Measurements from ENCODE around the gene GKN2.
"Not testable (repeated sequence)": the region's sequence is repeated elsewhere in the genome, so short reads cannot be mapped to it uniquely, and the experiment has no call there.

Gene GKN2

DNA sequence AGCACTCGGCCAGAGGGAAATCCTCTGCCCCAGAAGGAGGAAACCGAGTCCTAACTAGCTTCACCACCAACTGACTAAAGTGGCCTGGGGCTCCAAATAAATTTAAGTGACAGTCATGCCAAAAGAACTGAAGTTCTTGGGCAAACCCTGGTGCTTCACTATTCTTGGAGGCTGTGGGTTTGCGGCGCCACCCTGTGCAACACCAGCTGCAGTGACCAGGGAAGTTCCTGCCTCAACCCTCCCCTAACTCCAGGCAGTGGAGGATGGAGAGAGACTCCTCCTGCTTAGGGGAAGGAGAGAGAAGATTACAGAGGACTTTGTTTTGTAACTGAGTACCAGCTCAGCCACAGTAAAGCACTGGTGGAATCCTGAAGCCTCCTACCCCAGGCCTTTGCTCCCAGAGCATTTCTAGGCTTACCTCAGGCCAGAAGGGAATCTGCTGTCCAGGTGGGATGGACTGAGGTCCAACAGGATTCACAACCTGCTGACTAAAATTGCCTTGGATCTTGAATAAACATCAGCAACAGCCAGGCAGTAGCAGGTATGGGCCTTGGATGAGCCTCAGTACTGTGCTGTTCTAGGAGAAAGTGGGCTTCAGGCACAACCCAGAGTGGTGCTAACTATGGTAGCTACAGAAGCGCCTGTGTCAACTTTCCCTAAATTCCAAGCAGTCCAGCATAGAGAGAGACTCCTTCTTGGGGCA is 52.0 kb downstream of the GKN2 start:
- CTCF ChIA-PET = interaction anchor here (0.5 to 3.7 kb wide), 11 partner anchors 14 to 700 kb away, joined by 3 to 21 read pairs (median 3); no protein-coding TSS in a partner anchor
- no peak overlapping the region for H3K27ac ChIP-seq (ENCODE audit: extremely low read depth, low read depth, low read length)
- TF ChIP-seq HOXD13 (CRISPR knock-in tag; IDR thresholded peaks at IDR 0.05; ENCODE audit: borderline replicate concordance) (no peak), WT1 (tag by site-specific recombination; IDR thresholded peaks at IDR 0.05) (no peak), GLI2 (tag by site-specific recombination; IDR thresholded peaks at IDR 0.05; ENCODE audit: borderline replicate concordance, low read depth) (no peak), ZNF501 (tag by site-specific recombination; IDR thresholded peaks at IDR 0.05) (no peak), ZNF792 (tag by site-specific recombination; IDR thresholded peaks at IDR 0.05) (no peak), ZNF335 (tag by site-specific recombination; conservative IDR thresholded peaks at IDR 0.05) (no peak), ZSCAN16 (tag by site-specific recombination; IDR thresholded peaks at IDR 0.05) (no peak), KLF8 (tag by site-specific recombination; IDR thresholded peaks at IDR 0.05) (no peak), ZSCAN30 (tag by site-specific recombination; IDR thresholded peaks at IDR 0.05) (no peak), ZNF830 (tag by site-specific recombination; IDR thresholded peaks at IDR 0.05; ENCODE audit: low read depth) (no peak), OVOL3 (tag by site-specific recombination; IDR thresholded peaks at IDR 0.05) (no peak), ZNF138 (tag by site-specific recombination; IDR thresholded peaks at IDR 0.05; ENCODE audit: borderline replicate concordance) (no peak), ZNF324 (tag by site-specific recombination; IDR thresholded peaks at IDR 0.05) (no peak), BCL11A (tag by site-specific recombination; IDR thresholded peaks at IDR 0.05; ENCODE audit: low read depth) (no peak)
- TF ChIP-seq, protein P1, sequence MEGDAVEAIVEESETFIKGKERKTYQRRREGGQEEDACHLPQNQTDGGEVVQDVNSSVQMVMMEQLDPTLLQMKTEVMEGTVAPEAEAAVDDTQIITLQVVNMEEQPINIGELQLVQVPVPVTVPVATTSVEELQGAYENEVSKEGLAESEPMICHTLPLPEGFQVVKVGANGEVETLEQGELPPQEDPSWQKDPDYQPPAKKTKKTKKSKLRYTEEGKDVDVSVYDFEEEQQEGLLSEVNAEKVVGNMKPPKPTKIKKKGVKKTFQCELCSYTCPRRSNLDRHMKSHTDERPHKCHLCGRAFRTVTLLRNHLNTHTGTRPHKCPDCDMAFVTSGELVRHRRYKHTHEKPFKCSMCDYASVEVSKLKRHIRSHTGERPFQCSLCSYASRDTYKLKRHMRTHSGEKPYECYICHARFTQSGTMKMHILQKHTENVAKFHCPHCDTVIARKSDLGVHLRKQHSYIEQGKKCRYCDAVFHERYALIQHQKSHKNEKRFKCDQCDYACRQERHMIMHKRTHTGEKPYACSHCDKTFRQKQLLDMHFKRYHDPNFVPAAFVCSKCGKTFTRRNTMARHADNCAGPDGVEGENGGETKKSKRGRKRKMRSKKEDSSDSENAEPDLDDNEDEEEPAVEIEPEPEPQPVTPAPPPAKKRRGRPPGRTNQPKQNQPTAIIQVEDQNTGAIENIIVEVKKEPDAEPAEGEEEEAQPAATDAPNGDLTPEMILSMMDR (tag by site-specific recombination; IDR thresholded peaks at IDR 0.05) = no peak
- TF ChIP-seq, protein P2, sequence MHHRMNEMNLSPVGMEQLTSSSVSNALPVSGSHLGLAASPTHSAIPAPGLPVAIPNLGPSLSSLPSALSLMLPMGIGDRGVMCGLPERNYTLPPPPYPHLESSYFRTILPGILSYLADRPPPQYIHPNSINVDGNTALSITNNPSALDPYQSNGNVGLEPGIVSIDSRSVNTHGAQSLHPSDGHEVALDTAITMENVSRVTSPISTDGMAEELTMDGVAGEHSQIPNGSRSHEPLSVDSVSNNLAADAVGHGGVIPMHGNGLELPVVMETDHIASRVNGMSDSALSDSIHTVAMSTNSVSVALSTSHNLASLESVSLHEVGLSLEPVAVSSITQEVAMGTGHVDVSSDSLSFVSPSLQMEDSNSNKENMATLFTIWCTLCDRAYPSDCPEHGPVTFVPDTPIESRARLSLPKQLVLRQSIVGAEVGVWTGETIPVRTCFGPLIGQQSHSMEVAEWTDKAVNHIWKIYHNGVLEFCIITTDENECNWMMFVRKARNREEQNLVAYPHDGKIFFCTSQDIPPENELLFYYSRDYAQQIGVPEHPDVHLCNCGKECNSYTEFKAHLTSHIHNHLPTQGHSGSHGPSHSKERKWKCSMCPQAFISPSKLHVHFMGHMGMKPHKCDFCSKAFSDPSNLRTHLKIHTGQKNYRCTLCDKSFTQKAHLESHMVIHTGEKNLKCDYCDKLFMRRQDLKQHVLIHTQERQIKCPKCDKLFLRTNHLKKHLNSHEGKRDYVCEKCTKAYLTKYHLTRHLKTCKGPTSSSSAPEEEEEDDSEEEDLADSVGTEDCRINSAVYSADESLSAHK (tag by site-specific recombination; IDR thresholded peaks at IDR 0.05) = no peak
- no peaks in the 10 kb centered on the region for H3K9me3 ChIP-seq (ENCODE audit: control insufficient read depth, insufficient read depth, low read depth, low read length)
- POLR2A ChIA-PET = no interaction called here
- H3K4me1 ChIP-seq (ENCODE audit: control insufficient read depth, insufficient read depth, low read length) = no peaks in the 10 kb centered on the region
- no peak overlapping the region for H3K4me3 ChIP-seq (ENCODE audit: low read depth, low read length)
- no peaks in the 10 kb centered on the region for H3K36me3 ChIP-seq (ENCODE audit: control insufficient read depth in 2 of 2, insufficient read depth in 1 of 2, low read length in 2 of 2)

DNA sequence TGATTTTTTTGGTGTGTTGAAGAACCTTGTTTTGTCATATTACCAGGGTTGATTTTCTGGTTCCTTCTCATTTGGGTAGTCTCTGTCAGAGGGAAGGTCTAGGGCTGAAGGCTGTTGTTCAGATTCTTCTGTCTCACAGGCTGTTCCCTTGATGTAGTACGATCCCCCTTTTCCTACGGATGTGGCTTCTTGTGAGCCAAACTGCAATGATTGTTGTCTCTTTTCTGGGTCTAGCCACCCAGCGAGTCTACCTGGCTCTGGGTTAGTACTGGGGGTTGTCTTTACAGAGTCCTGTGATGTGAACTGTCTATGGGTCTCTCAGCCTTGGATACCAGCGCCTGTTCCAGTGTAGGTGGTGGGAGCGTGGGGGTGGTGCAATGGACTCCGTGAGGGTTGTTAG is 56.7 kb downstream of the GKN2 start:
- POLR2A ChIA-PET; H3K9me3 ChIP-seq (ENCODE audit: control insufficient read depth, insufficient read depth, low read depth, low read length); H3K4me1 ChIP-seq (ENCODE audit: control insufficient read depth, insufficient read depth, low read length); H3K36me3 ChIP-seq (ENCODE audit: control insufficient read depth in 2 of 2, insufficient read depth in 1 of 2, low read length in 2 of 2); H3K4me3 ChIP-seq (ENCODE audit: low read depth, low read length); H3K27ac ChIP-seq (ENCODE audit: extremely low read depth, low read depth, low read length): not testable (repeated sequence)
- CTCF ChIA-PET = interaction anchor here (0.6 kb wide), 1 partner anchor 434 kb away, joined by 6 read pairs; no protein-coding TSS in a partner anchor
